GM23338 (cell line): ENCODE measurements around the gene MECP2. TPM values are rescaled to one million over a fixed set of nuclear protein-coding genes. Genes with fewer than 3 reads are reported as not detected.

Experiments used
- microRNA counts: library from miRNA; unstranded; fragments of <30 nt; microRNA quantifications from one replicate; lab custom pipeline; 2017
- microRNA-seq: library from miRNA; unstranded; fragments of <30 nt; microRNA quantifications from one replicate; pipeline ENCODE4, GENCODE V29; 2017
- polyA plus RNA-seq: library from polyadenylated mRNA; unstranded; fragments of >200 nt; fragmentation: Nextera tagmentation; extraction: Ambion mirVana; gene quantifications from 2 replicates; pipeline ENCODE4 v1.2.1, GENCODE V29; 2016
- small RNA-seq: library from RNA; depleted of rRNA; stranded (forward); fragments of <200 nt; gene quantifications from one replicate; pipeline ENCODE3, GENCODE V24; 2014; ENCODE audit warnings: low replicate concordance
- total RNA-seq: library from RNA; depleted of rRNA; stranded (reverse); fragments of >200 nt; shearing (Covaris generic); gene quantifications from 2 replicates; pipeline ENCODE4 v1.2.3, GENCODE V29; 2014; rRNA removed
- TF ChIP-seq, protein P1 (sequence below), 2 experiments: fragments of 200-600 bp in 1 of 2; sonication (generic) in 1 of 2; conservative IDR thresholded peaks; 2 replicates each; pipeline versions ENCODE4 v1.5.1 to v1.6.1; 2016 to 2017; ENCODE audit warnings: antibody characterized with exemption in 2 of 2, low read depth in 2 of 2, mild to moderate bottlenecking in 2 of 2, moderate library complexity in 1 of 2

The MECP2 gene
- total and polyA plus RNA-seq, 2 experiments from 2014 or later, result 27.7 to 32.7 TPM

DNA sequence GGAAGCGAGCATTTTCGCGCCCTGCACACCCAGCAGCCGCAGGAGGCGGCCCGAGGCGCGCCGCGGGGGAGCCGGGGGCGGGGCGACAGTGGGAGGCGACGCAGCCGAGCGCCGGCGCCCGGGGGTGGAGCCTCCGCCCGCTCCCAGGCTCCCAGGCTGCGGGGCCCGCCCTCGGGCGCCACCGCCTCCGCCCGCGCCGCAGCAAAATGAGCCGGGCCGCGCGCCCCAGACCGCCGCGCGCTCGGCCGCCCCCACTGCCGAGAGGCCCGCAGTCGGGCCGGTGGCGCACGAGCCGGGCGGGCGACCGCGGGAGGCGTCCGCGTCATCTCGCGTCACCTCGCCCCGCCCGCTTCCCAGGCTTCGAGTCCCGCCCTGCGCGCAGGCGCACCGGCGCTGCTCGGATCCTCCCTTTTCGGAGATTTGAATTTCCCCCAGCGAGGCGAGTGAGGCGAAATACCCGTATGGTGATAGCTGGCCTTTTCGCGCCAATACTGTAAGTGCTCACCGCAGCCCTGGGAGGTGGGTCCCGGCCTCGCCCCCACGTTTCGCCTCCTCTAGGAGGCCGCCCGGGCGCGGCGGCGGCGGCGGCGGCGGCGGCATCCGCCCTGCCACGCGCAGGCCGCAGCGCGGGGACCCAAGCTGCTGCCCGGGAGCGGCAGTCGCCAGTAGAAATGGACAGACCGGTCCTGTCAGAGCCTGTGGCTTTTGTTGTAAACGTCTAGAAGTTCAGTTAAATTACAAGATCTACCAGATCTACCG lies 125.0 kb downstream of the MECP2 start, which contains the start of gene TMEM187 (continued):
- TF ChIP-seq, protein P1, sequence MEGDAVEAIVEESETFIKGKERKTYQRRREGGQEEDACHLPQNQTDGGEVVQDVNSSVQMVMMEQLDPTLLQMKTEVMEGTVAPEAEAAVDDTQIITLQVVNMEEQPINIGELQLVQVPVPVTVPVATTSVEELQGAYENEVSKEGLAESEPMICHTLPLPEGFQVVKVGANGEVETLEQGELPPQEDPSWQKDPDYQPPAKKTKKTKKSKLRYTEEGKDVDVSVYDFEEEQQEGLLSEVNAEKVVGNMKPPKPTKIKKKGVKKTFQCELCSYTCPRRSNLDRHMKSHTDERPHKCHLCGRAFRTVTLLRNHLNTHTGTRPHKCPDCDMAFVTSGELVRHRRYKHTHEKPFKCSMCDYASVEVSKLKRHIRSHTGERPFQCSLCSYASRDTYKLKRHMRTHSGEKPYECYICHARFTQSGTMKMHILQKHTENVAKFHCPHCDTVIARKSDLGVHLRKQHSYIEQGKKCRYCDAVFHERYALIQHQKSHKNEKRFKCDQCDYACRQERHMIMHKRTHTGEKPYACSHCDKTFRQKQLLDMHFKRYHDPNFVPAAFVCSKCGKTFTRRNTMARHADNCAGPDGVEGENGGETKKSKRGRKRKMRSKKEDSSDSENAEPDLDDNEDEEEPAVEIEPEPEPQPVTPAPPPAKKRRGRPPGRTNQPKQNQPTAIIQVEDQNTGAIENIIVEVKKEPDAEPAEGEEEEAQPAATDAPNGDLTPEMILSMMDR (conservative IDR thresholded peaks at IDR 0.05; ENCODE audit: low read depth in 2 of 2), result no peak

MicroRNAs encoded within 50 kb of the gene (microRNA counts, 767-probe panel; counts per million panel counts)
- microRNA hsa-miR-718 (lab: Ali Mortazavi, UCI), result not detected

Small RNAs within 50 kb of the gene (microRNA-seq; reads per million reads assigned to microRNA genes)
- gene MIR3202-1 (not detected), gene MIR3202-2 (not detected), gene MIR718 (not detected)

Small RNAs within 50 kb of the gene (small RNA-seq; reads per million reads assigned to genes)
- gene MIR3202-1, result not detected

Other genes starting within 250 kb of the MECP2 start
- 27.6 and 29.2 TPM in 2 replicates for gene L1CAM, start 211.5 kb downstream of the MECP2 start, total RNA-seq
- 7.4 and 7.8 TPM in 2 replicates for gene L1CAM, start 211.5 kb downstream of the MECP2 start, polyA plus RNA-seq
- gene AVPR2, start 193.0 kb downstream of the MECP2 start, total RNA-seq, result not detected in 2 replicates
- not detected in 2 replicates for gene AVPR2, start 193.0 kb downstream of the MECP2 start, polyA plus RNA-seq
- gene ARHGAP4, start 171.5 kb downstream of the MECP2 start, total RNA-seq, result 57.8 and 59.5 TPM in 2 replicates
- 21.2 and 21.5 TPM in 2 replicates for gene ARHGAP4, start 171.5 kb downstream of the MECP2 start, polyA plus RNA-seq
- 112 and 136 TPM in 2 replicates for gene NAA10, start 162.7 kb downstream of the MECP2 start, total RNA-seq
- gene NAA10, start 162.7 kb downstream of the MECP2 start, polyA plus RNA-seq, result 140 and 145 TPM in 2 replicates
- gene RENBP, start 153.1 kb downstream of the MECP2 start, total RNA-seq, result 8.6 and 10.3 TPM in 2 replicates
- 1.5 and 2.0 TPM in 2 replicates for gene RENBP, start 153.1 kb downstream of the MECP2 start, polyA plus RNA-seq
- 169 and 188 TPM in 2 replicates for gene HCFC1, start 125.9 kb downstream of the MECP2 start, total RNA-seq
- 33.0 and 33.2 TPM in 2 replicates for gene HCFC1, start 125.9 kb downstream of the MECP2 start, polyA plus RNA-seq
- 4.4 and 9.7 TPM in 2 replicates for gene TMEM187, start 125.0 kb downstream of the MECP2 start, total RNA-seq
- 2.4 and 2.5 TPM in 2 replicates for gene TMEM187, start 125.0 kb downstream of the MECP2 start, polyA plus RNA-seq
- gene IRAK1, start 77.8 kb downstream of the MECP2 start, total RNA-seq, result 30.4 and 38.0 TPM in 2 replicates
- 21.6 and 23.0 TPM in 2 replicates for gene IRAK1, start 77.8 kb downstream of the MECP2 start, polyA plus RNA-seq
- gene OPN1LW, start 46.5 kb upstream of the MECP2 start, total RNA-seq, result not detected in 2 replicates
- not detected in 2 replicates for gene OPN1LW, start 46.5 kb upstream of the MECP2 start, polyA plus RNA-seq
- not detected in 2 replicates for gene OPN1MW, start 84.9 kb upstream of the MECP2 start, total RNA-seq
- not detected in 2 replicates for gene OPN1MW, start 84.9 kb upstream of the MECP2 start, polyA plus RNA-seq
- gene OPN1MW2, start 122.0 kb upstream of the MECP2 start, total RNA-seq, result not detected in 2 replicates
- not detected in 2 replicates for gene OPN1MW2, start 122.0 kb upstream of the MECP2 start, polyA plus RNA-seq
- gene OPN1MW3, start 159.9 kb upstream of the MECP2 start, total RNA-seq, result not detected in 2 replicates
- not detected in 2 replicates for gene OPN1MW3, start 159.9 kb upstream of the MECP2 start, polyA plus RNA-seq
- gene TEX28, start 197.4 kb upstream of the MECP2 start, total RNA-seq, result not detected in 2 replicates
- gene TEX28, start 197.4 kb upstream of the MECP2 start, polyA plus RNA-seq, result not detected in 2 replicates
- gene TKTL1, start 198.1 kb upstream of the MECP2 start, total RNA-seq, result not detected in 2 replicates
- gene TKTL1, start 198.1 kb upstream of the MECP2 start, polyA plus RNA-seq, result not detected in 2 replicates